ENCODE measurements around the gene KIF22.
A peak's percentile ranks its signal among the peaks of the same experiment; 100 is the strongest.

KIF22 gene

DNA sequence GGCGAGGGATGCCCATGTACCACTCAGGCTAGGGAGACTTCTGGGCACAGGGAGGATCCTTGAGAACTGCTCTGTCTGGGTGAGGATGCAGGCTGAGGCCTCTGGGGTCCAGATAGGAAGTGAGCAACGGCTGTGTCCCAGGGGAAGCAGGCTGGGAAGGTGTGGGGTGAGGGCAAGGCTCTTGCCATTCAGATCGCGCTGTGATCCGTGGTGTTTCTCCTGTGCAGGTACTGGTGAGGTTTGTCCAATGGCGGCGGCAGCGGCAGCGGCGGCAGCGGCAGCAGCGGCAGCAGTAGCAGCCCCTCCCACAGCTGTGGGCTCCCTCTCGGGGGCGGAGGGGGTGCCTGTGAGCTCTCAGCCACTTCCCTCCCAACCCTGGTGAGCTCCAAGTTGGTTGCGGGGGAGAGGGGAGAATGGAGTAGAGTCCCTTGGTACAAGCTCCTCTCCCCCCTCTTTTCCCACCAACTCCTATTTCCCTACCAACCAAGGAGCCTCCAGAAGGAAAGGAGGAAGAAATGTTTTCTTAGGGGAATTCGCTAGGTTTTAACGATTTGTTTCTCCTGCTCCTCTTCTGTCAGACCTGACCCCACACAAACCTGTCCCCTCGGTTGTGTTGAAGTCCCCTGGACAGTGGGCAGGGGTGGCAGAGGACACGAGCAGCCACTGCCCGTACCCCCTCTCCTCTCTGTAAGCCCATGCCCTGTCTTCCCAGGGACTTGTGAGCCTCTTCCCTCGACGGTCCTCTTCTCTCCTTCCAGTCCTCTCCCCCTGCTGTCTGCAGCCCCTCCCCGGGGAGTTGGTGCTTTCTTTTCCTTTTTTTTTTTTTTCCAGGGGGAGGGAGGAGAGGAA is 19.5 kb downstream of the KIF22 start:
- DNase-seq: no peak
- TF ChIP-seq, protein P1, sequence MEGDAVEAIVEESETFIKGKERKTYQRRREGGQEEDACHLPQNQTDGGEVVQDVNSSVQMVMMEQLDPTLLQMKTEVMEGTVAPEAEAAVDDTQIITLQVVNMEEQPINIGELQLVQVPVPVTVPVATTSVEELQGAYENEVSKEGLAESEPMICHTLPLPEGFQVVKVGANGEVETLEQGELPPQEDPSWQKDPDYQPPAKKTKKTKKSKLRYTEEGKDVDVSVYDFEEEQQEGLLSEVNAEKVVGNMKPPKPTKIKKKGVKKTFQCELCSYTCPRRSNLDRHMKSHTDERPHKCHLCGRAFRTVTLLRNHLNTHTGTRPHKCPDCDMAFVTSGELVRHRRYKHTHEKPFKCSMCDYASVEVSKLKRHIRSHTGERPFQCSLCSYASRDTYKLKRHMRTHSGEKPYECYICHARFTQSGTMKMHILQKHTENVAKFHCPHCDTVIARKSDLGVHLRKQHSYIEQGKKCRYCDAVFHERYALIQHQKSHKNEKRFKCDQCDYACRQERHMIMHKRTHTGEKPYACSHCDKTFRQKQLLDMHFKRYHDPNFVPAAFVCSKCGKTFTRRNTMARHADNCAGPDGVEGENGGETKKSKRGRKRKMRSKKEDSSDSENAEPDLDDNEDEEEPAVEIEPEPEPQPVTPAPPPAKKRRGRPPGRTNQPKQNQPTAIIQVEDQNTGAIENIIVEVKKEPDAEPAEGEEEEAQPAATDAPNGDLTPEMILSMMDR (IDR thresholded peaks at IDR 0.05; ENCODE audit: low read depth, low read length, missing control alignments): no peak
- Histone ChIP-seq H3K36me3 (replicated peaks) (peaks cover 9% of the 10 kb centered on the region), H3K27me3 (replicated peaks) (no peaks in the 10 kb centered on the region), H3K27ac (no peak overlapping the region), H3K4me3 (ENCODE audit: low read depth, low read length) (peak overlapping the region; percentile 27)
- in situ Hi-C loops (cut with HindIII; ENCODE audit: low pct_ligation_motif_present, low sequenced_read_pairs): no loop called here

- Histone ChIP-seq H3K36me3 (replicated peaks) (peaks cover 9% of the 10 kb centered on the region), H3K27ac (no peak overlapping the region), H3K4me3 (ENCODE audit: low read depth, low read length) (no peak overlapping the region), H3K27me3 (replicated peaks) (no peaks in the 10 kb centered on the region)
- DNase-seq: no peak
- TF ChIP-seq, protein P1 (IDR thresholded peaks at IDR 0.05; ENCODE audit: low read depth, low read length, missing control alignments): no peak
- in situ Hi-C loops (cut with HindIII; ENCODE audit: low pct_ligation_motif_present, low sequenced_read_pairs): no loop called here
Measured at GRCh38 chr16:29810699-29811169, 20.2 kb downstream of the KIF22 start.

DNA sequence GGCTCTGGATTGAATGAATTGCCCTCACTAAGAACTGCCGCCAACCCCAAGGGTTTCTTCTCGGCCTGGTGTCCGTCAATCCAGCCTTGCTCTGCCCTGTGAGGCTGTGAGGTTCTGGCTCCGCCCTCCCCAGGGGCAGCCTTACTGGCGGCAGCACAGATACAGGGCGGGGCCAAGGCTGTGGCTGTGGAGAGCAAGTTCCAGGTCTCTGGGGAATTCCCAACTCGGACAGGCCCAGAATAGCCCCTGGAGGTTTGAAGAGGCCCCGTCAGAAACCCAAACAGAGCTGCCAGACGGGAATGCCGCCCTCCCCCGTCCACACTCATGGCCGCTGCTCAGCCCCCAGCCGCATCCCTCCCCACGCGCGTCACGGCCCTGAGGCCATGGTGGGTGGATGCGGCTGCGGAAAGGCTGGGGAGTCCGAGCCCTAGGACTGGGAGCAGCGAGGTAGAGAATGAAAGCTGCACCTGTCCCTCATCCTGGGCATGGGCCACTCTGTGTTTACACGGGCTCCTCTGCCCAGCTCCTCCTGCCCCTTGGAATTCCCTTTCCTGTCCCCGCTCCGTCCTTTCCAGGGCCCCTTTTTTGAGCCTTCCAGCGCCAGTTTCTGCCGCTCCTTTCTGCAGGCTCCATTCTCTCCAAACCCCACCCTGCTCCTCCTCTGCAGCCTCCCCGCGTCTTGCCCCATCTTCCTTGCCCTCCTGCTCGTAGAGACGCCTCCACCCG is 20.8 kb downstream of the KIF22 start:
- Histone ChIP-seq H3K36me3 (replicated peaks) (peaks cover 9% of the 10 kb centered on the region), H3K27me3 (replicated peaks) (no peaks in the 10 kb centered on the region), H3K4me3 (ENCODE audit: low read depth, low read length) (peak overlapping the region; percentile 55), H3K27ac (no peak overlapping the region)
- TF ChIP-seq, protein P1 (IDR thresholded peaks at IDR 0.05; ENCODE audit: low read depth, low read length, missing control alignments): no peak
- in situ Hi-C loops (cut with HindIII; ENCODE audit: low pct_ligation_motif_present, low sequenced_read_pairs): no loop called here
- peak; percentile 96 for DNase-seq

DNA sequence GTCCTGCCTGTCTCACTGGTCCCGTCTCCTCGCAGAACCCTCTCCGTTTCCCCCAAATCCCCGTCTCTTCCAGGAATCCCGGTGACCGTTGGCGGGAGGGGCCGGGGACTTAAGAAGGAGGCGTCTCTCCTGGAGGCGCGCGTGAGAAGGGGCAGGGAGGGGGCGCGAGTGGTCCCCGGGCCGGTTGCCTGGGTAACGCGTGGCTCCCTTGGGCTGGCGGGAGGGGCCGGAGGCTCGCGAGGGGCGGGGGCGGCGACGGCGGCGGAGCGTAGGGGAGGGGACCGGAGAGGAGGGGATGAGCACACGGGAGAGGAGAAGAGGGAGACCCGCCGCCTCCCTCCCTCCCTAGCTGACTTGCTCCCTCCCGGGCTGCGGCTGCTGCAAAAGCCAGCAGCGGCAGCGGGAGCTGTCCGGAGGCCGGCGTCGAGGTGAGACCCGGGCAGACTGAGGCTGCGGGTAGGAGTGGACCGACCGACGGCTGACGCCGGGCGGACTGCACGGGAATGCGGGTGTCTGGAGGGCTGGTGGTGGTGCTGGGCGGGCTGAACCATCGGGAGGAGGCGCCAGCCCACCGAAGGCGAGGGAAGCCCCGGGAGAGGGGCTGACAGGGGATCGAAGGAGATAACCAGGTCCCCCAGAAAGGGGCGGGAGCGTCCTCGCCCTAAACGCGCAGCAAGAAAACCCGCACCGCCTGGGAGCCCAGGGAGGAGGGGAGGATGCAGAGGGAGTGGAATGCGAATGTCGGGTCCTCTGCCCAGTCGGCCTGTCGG is 21.5 kb downstream of the KIF22 start, which contains the start of gene PRRT2:
PRRT2 (plus strand) TSS at position 298 of the 770 bp plus-strand sequence. CDS start 862 bp downstream, outside the sequence.
- H3K27ac ChIP-seq: no peak within 1 kb of the TSS
- H3K27me3 ChIP-seq (replicated peaks): no peaks in the 10 kb centered on the region
- no peak for DNase-seq
- in situ Hi-C loops (cut with HindIII; ENCODE audit: low pct_ligation_motif_present, low sequenced_read_pairs): no loop called here
- TF ChIP-seq, protein P1 (IDR thresholded peaks at IDR 0.05; ENCODE audit: low read depth, low read length, missing control alignments): no peak
- peak within 1 kb of the TSS; percentile 55 for H3K4me3 ChIP-seq (ENCODE audit: low read depth, low read length)
- peaks cover 9% of the 10 kb centered on the region for H3K36me3 ChIP-seq (replicated peaks)

- H3K27ac ChIP-seq: no peak overlapping the region
Measured at GRCh38 chr16:29812754-29813643, 22.4 kb downstream of the KIF22 start.

More at GRCh38 chr16:29812754-29813643, 22.4 kb downstream of the KIF22 start:
- DNase-seq: no peak
- Histone ChIP-seq H3K4me3 (ENCODE audit: low read depth, low read length) (peak overlapping the region; percentile 55), H3K36me3 (replicated peaks) (peaks cover 9% of the 10 kb centered on the region), H3K27me3 (replicated peaks) (no peaks in the 10 kb centered on the region)
- in situ Hi-C loops (cut with HindIII; ENCODE audit: low pct_ligation_motif_present, low sequenced_read_pairs): no loop called here
- TF ChIP-seq, protein P1 (IDR thresholded peaks at IDR 0.05; ENCODE audit: low read depth, low read length, missing control alignments): no peak

Measured in brain microvascular endothelial cell (primary cell).